HG03196 (cell line): Measurements from ENCODE around the gene NAT10.
"Not testable (repeated sequence)": the region's sequence is repeated elsewhere in the genome, so short reads cannot be mapped to it uniquely, and the experiment has no call there.

Experiments
- ATAC-seq: cut with Tn5 transposase; IDR thresholded peaks from one replicate; pipeline ENCODE4 v1.9.1; 2021; ENCODE audit not compliant: unreplicated experiment

NAT10 gene

GRCh38 chr11:34105079-34105956, at the start of gene NAT10:
NAT10 (plus strand) TSS chr11:34105629; CDS start chr11:34108226, 2,597 bp downstream.
- ATAC-seq, result peak; percentile 87

- ATAC-seq, result no peak
Measured at GRCh38 chr11:34056672-34057071, 48.8 kb upstream of the NAT10 start.

GRCh38 chr11:34063061-34063795, 42.2 kb upstream of the NAT10 start:
- no peak for ATAC-seq

- ATAC-seq, result no peak
Measured at GRCh38 chr11:34064291-34064690, 41.1 kb upstream of the NAT10 start.

DNA sequence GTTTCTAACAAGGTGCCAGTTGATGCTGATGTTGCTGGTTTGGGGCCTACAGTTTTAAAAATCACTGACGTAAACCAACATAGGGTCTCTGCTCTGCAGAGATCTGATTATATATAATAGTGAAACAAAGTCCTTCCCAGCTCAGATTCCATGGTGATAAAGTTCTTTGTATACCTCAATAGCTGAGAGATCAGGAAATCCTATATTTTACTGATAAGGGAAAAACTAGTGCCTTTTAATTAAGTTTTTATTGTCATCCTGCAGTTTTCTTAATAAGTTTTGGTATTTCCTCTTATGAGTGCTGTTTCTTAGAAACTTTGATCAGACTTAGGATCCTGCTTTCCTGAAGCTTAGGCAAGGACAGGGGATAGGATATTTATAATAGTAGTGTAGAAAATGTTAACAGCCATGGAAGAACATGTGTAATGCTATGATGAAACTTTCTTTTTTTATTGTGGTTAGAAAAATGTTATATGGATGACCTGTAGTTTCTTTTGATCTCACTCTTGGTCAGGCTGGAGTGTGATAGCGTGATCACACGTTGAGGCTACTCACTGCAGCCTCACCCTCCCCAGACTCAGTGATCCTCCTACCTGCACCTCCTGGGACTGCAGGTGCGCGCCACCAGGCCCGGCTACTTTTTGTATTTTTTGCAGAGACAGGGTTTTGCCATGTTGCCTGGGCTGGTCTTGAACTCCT, 39.8 kb upstream of the NAT10 start:
- ATAC-seq, result no peak

GRCh38 chr11:34066766-34067165, 38.7 kb upstream of the NAT10 start:
- ATAC-seq, result not testable (repeated sequence)

DNA sequence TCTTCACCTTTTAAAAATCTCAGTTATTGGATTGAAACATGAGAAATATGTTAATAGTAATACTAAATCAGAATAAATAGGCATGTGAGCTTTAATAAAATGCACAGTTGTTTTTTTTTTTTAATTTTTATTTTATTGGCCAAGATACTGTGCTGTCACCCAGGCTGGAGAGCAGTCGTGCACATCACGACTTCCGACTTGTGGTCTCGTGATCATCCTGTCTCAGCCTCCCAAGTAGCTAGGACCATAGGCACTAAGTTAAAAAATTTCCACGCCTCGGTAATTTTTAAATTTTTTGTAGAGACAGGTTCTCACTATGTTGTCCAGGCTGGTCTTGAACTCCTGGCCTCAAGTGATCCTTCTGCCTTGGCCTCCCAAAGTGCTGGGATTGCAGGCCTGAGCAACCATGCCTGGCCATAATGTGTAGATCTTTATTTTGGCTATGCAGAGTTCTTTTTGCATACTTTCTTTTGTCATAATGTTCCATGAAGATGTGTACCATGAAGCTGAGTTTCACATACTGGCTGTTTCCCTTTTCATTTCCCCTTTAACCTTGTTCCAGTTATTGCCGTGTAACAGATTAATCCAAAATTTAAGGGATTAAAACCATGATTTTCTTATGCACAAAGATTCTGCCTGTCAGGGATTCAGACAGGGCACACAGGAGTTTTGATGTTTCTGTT, 37.9 kb upstream of the NAT10 start:
- ATAC-seq, result no peak

DNA sequence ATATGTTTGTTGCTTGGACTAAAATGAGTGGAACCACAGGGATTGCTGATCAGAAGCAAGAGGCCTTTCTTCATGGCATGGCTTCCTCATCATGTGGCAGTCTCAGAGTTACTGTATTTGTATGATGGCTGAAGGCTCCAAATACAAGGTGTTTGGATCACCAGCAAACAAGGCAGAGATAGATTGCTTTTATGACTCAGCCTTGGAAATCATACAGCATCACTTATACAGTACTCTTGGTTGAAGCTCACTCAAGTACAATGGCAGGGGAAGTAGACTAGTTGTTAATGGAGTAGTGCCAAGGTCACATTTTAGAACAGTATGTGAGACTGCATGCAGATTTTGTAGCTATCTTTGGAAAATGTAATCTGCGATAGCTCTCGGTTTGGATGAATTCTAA, 37.3 kb upstream of the NAT10 start:
- ATAC-seq, result no peak

DNA sequence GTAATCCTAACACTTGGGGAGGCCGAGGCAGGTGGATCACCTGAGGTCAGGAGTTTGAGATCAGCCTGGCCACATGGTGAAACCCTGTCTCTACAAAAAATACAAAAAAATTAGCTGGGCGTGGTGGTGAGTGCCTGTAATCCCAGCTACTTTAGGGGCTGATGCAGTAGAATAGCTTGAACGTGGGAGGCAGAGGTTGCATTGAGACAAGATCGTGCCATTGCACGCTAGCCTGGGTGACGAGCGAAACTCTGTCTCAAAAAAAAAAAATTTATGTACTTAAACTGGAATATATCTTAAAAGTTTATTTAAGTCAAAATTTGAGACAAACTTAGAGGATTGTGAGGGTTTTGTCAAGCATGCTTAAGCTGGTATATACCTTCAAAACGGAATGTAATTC, 34.1 kb upstream of the NAT10 start:
- ATAC-seq, result not testable (repeated sequence)

DNA sequence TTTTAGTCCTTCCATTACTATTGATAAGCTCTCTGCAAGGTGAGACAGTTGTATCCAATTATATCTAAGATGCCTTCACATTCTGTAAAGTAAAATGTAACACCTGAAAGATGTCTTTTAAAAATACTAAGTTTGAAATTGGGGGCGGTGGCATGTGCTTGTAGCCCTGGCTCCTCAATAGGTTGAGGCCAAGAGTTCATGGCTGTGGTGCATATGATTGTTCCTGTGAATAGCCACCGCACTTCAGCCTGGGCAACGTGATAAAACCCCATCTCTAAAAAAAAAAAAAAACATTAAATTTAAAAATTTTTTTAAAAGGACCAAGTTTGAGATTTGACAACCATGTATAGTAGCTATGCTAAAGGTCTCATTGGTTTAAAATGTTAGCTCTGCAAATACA, 33.4 kb upstream of the NAT10 start:
- no peak for ATAC-seq

DNA sequence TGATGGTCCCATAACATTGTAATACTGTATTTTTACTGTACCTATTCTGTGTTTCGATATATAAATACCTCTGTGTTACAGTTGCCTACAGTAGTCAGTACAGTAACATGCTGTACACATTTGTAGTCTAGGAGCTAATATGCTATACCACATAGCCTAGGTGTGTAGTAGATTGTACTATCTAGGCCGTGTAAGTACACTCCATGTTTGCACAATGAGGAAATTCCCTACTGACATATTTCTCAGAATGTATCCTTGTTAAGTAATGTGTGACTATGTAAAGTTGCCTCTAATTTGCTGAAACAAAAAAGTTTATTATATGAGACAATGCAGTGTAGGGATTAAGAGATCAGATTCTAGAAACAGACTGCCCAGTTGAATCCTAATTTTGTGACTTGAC, 32.6 kb upstream of the NAT10 start:
- no peak for ATAC-seq

GRCh38 chr11:34074391-34074790, 31.0 kb upstream of the NAT10 start:
- ATAC-seq, result no peak

DNA sequence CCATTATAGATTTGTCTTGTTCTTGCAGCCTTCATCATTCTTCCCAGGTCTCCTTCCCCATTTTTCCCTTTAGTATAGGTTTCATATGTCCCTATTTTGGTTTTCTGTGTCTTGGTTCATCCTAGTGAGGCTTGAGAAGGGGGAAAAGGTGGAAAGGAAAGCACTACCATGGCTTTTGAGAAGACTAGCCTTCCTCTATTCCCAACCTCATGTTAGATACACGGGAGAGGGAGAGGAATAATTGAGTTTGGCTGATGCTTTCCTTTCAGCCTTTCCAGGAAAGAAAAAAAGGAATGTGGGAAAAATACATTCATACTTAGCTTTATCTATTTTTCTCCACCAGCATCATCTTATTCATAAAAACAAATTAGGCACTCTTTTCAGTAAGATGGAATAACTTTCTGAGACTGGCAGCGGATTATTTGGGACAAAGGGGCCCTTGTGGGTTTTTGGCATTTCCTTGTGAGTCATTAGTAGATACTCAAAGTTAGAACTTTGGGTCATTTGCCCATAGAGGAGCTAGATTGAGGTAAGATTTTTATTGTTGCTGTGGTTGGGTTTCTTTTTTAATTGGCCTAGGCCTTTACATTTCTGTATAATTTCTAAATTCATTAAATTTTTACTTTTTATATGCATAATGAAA, 30.1 kb upstream of the NAT10 start:
- ATAC-seq, result no peak

GRCh38 chr11:34080609-34081008, 24.8 kb upstream of the NAT10 start:
- ATAC-seq, result no peak

DNA sequence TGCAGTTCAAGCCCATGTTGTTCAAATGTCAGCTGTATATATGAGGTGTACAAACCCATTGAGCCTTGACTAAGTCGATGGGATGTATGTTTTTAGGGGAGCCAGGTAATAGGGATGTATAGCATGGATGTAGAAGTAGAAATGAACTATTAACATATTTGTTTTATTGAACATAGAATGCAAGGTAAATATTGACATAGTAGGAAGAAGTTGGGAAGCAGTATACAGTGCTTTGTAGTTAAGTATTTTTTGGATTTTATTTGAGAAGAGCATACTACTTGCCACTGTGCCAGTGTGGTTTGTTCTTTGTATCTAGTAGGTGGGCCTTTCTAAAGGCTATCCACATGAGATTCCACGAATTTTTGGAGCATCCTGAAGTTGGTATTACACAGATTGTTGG, 20.8 kb upstream of the NAT10 start:
- no peak for ATAC-seq

DNA sequence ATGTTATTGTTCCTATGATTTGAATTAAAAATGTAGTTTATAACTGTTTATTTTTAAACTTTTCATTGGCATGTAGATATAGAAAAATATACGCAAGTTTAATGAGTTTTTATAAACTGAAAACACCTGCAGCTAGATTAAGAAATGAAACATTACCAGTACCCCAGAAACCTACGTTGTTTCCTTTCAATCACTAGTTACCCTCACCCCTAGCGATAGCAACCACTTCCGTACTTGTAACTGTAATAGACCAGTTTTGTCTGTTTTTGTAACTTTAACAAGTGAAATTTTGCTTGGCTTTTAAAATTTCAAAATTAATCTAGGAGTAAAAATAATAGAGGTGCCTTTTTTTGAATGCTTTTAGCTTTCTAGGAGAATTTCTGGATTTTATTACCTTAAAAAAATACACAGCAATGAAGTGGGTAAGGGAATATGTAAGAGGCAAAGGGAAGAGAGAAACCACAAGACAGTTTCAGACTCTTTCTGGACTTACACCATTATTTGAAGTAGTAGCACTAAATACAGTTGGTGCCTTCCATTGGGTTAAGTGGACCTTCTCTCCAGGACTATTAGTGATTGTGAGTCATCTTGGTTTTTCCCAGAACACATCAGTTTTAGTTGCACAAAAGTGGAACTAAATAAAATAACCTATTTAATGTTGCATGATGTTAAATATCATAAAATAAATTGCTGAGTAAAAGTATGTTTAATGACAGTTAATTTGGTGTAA, 18.7 kb upstream of the NAT10 start:
- no peak for ATAC-seq

DNA sequence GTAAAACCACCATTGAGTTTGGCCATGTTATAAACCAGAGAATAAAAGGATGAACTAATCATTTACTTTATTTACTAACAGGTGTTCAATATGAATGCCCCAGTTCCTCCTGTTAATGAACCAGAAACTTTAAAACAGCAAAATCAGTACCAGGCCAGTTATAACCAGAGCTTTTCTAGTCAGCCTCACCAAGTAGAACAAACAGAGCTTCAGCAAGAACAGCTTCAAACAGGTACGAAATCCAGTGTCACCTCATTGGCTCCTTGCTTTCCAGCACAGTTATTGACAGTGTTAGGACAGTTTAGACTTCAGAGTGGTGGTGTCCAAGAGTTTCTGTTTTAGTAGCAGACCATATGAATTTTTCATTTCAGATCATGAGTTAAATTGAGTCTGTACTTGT, 13.6 kb upstream of the NAT10 start:
- no peak for ATAC-seq

DNA sequence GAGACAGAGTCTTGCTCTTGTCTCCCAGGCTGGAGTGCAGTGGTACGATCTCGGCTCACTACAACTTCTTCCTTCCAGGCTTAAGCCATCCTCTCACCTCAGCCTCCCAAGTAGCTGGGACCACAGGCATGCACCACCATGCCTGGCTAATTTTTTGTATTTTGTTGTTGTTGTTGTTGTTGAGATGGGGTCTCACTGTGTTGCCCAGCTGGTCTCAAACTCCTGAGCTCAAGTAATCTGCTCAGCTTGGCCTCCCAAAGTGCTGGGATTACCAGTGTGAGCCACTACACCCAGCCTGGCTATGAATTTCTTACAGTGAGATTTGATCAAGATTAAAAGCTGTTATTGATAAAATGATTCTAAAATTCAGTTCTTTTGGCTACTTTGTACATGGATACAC, 10.5 kb upstream of the NAT10 start:
- ATAC-seq, result not testable (repeated sequence)

GRCh38 chr11:34098813-34099212, 6.6 kb upstream of the NAT10 start:
- no peak for ATAC-seq

DNA sequence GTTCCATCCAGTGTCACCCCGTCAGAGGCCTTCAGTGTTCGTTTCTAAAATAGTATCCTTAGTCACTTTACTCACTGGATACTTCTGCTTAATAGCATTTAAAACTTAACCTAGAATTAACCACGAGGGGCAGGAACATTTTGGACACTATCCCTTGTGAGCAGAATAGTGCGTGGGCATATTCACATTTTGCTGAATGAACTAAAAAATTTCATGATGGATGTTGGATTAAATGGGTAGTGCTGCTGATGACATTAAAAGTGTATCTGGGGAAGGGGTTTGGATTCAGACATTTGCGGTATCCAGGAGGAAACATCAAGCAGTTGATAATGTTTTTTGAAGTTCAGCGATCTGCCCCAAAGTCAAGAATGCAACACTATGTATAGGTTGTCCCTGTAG, 750 bp upstream of the NAT10 start:
- no peak for ATAC-seq
